C4-2B (cell line): ENCODE data around the gene HP.

ENCODE experiments used
- ZFX ChIP-seq: fragments of 450-650 bp; IDR thresholded peaks from 2 replicates; pipeline ENCODE4 v1.6.1; 2017
- TF ChIP-seq, protein P1 (sequence below): fragments of 450-650 bp; conservative IDR thresholded peaks from 2 replicates; pipeline ENCODE4 v1.5.1; 2017; ENCODE audit warnings: mild to moderate bottlenecking

GRCh38 chr16:72061564-72061963 is 7.3 kb downstream of the HP start:
- TF ChIP-seq, protein P1, sequence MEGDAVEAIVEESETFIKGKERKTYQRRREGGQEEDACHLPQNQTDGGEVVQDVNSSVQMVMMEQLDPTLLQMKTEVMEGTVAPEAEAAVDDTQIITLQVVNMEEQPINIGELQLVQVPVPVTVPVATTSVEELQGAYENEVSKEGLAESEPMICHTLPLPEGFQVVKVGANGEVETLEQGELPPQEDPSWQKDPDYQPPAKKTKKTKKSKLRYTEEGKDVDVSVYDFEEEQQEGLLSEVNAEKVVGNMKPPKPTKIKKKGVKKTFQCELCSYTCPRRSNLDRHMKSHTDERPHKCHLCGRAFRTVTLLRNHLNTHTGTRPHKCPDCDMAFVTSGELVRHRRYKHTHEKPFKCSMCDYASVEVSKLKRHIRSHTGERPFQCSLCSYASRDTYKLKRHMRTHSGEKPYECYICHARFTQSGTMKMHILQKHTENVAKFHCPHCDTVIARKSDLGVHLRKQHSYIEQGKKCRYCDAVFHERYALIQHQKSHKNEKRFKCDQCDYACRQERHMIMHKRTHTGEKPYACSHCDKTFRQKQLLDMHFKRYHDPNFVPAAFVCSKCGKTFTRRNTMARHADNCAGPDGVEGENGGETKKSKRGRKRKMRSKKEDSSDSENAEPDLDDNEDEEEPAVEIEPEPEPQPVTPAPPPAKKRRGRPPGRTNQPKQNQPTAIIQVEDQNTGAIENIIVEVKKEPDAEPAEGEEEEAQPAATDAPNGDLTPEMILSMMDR: no peak
- no peak for TF ChIP-seq ZFX
